ENCODE data around the gene CAP2. TPM values are rescaled to one million over a fixed set of nuclear protein-coding genes. Genes with fewer than 3 reads are reported as not detected.

Gene CAP2
- total RNA-seq, 1 experiment from 2014 or later, result 5.4 TPM

- Histone ChIP-seq H3K9me3 (no peaks in the 10 kb centered on the region), H3K27me3 (no peaks in the 10 kb centered on the region), H3K36me3 (no peaks in the 10 kb centered on the region), H3K4me3 (no peak overlapping the region)
- no peak for DNase-seq
Measured at GRCh38 chr6:17476511-17476910, 83.1 kb downstream of the CAP2 start.

- no peaks in the 10 kb centered on the region for H3K36me3 ChIP-seq
- no peak overlapping the region for H3K4me3 ChIP-seq
- no peaks in the 10 kb centered on the region for H3K9me3 ChIP-seq
- DNase-seq, result no peak
- no peaks in the 10 kb centered on the region for H3K27me3 ChIP-seq
Measured at GRCh38 chr6:17477356-17477755, 84.0 kb downstream of the CAP2 start.

- no peak for DNase-seq
- no peaks in the 10 kb centered on the region for H3K36me3 ChIP-seq
- H3K4me3 ChIP-seq, result no peak overlapping the region
- no peaks in the 10 kb centered on the region for H3K9me3 ChIP-seq
- H3K27me3 ChIP-seq, result no peaks in the 10 kb centered on the region
Measured at GRCh38 chr6:17478223-17478907, 85.0 kb downstream of the CAP2 start.

GRCh38 chr6:17478946-17479345 lies 85.6 kb downstream of the CAP2 start:
- Histone ChIP-seq H3K27me3 (no peaks in the 10 kb centered on the region), H3K36me3 (no peaks in the 10 kb centered on the region), H3K9me3 (no peaks in the 10 kb centered on the region), H3K4me3 (no peak overlapping the region)
- DNase-seq, result no peak

- DNase-seq, result no peak
- H3K36me3 ChIP-seq, result no peaks in the 10 kb centered on the region
- H3K4me3 ChIP-seq, result no peak overlapping the region
- no peaks in the 10 kb centered on the region for H3K9me3 ChIP-seq
- H3K27me3 ChIP-seq, result no peaks in the 10 kb centered on the region
Measured at GRCh38 chr6:17480476-17480875, 87.1 kb downstream of the CAP2 start.

- DNase-seq, result no peak
- no peaks in the 10 kb centered on the region for H3K36me3 ChIP-seq
- no peaks in the 10 kb centered on the region for H3K9me3 ChIP-seq
- H3K27me3 ChIP-seq, result no peaks in the 10 kb centered on the region
- H3K4me3 ChIP-seq, result no peak overlapping the region
Measured at GRCh38 chr6:17482711-17483110, 89.3 kb downstream of the CAP2 start.

- H3K27me3 ChIP-seq, result no peaks in the 10 kb centered on the region
- no peaks in the 10 kb centered on the region for H3K36me3 ChIP-seq
- H3K4me3 ChIP-seq, result no peak overlapping the region
- H3K9me3 ChIP-seq, result no peaks in the 10 kb centered on the region
- no peak for DNase-seq
Measured at GRCh38 chr6:17483391-17484016, 90.1 kb downstream of the CAP2 start.

- Histone ChIP-seq H3K27me3 (no peaks in the 10 kb centered on the region), H3K36me3 (no peaks in the 10 kb centered on the region), H3K4me3 (no peak overlapping the region), H3K9me3 (no peaks in the 10 kb centered on the region)
- no peak for DNase-seq
Measured at GRCh38 chr6:17484201-17484849, 90.9 kb downstream of the CAP2 start.

GRCh38 chr6:17485181-17485580 lies 91.8 kb downstream of the CAP2 start:
- Histone ChIP-seq H3K4me3 (no peak overlapping the region), H3K9me3 (no peaks in the 10 kb centered on the region), H3K27me3 (no peaks in the 10 kb centered on the region), H3K36me3 (no peaks in the 10 kb centered on the region)
- no peak for DNase-seq

GRCh38 chr6:17485946-17486345 lies 92.6 kb downstream of the CAP2 start:
- Histone ChIP-seq H3K9me3 (no peaks in the 10 kb centered on the region), H3K4me3 (no peak overlapping the region), H3K36me3 (no peaks in the 10 kb centered on the region), H3K27me3 (no peaks in the 10 kb centered on the region)
- no peak for DNase-seq

GRCh38 chr6:17486680-17487079 lies 93.3 kb downstream of the CAP2 start:
- H3K4me3 ChIP-seq, result no peak overlapping the region
- H3K9me3 ChIP-seq, result no peaks in the 10 kb centered on the region
- no peaks in the 10 kb centered on the region for H3K36me3 ChIP-seq
- no peak for DNase-seq
- no peaks in the 10 kb centered on the region for H3K27me3 ChIP-seq

- DNase-seq, result peak; percentile 5
- Histone ChIP-seq H3K36me3 (no peaks in the 10 kb centered on the region), H3K4me3 (no peak overlapping the region), H3K9me3 (no peaks in the 10 kb centered on the region), H3K27me3 (no peaks in the 10 kb centered on the region)
Measured at GRCh38 chr6:17490724-17491123, 97.3 kb downstream of the CAP2 start.

- no peaks in the 10 kb centered on the region for H3K27me3 ChIP-seq
- H3K4me3 ChIP-seq, result no peak overlapping the region
- no peak for DNase-seq
- H3K36me3 ChIP-seq, result no peaks in the 10 kb centered on the region
- no peaks in the 10 kb centered on the region for H3K9me3 ChIP-seq
Measured at GRCh38 chr6:17491416-17492142, 98.2 kb downstream of the CAP2 start.

- Histone ChIP-seq H3K4me3 (no peak overlapping the region), H3K36me3 (no peaks in the 10 kb centered on the region), H3K27me3 (no peaks in the 10 kb centered on the region), H3K9me3 (no peaks in the 10 kb centered on the region)
- DNase-seq, result no peak
Measured at GRCh38 chr6:17492350-17492749, 99.0 kb downstream of the CAP2 start.

- Histone ChIP-seq H3K36me3 (no peaks in the 10 kb centered on the region), H3K4me3 (no peak overlapping the region), H3K9me3 (no peaks in the 10 kb centered on the region), H3K27me3 (no peaks in the 10 kb centered on the region)
- DNase-seq, result peak; percentile 67
Measured at GRCh38 chr6:17493286-17493685, 99.9 kb downstream of the CAP2 start.

GRCh38 chr6:17494177-17494576 lies 100.8 kb downstream of the CAP2 start:
- no peak overlapping the region for H3K4me3 ChIP-seq
- no peaks in the 10 kb centered on the region for H3K9me3 ChIP-seq
- DNase-seq, result no peak
- no peaks in the 10 kb centered on the region for H3K27me3 ChIP-seq
- H3K36me3 ChIP-seq, result no peaks in the 10 kb centered on the region

GRCh38 chr6:17494919-17495318 lies 101.5 kb downstream of the CAP2 start:
- Histone ChIP-seq H3K9me3 (no peaks in the 10 kb centered on the region), H3K27me3 (no peaks in the 10 kb centered on the region), H3K4me3 (no peak overlapping the region), H3K36me3 (no peaks in the 10 kb centered on the region)
- DNase-seq, result no peak
